HG03139 (cell line): ENCODE measurements around the gene NOSIP.
"Not testable (repeated sequence)": the region's sequence is repeated elsewhere in the genome, so short reads cannot be mapped to it uniquely, and the experiment has no call there.

Source experiments
- ATAC-seq: cut with Tn5 transposase; IDR thresholded peaks from one replicate; pipeline ENCODE4 v1.9.1; 2021; ENCODE audit not compliant: unreplicated experiment

Gene NOSIP

GRCh38 chr19:49580264-49581006 lies at the start of gene NOSIP:
Gene NOSIP, minus strand, starts transcription at chr19:49580556. Its CDS starts 19,865 bp downstream, at chr19:49560691.
- ATAC-seq: peak; percentile 88

- ATAC-seq: no peak
These were observed 49.3 kb upstream of the NOSIP start for GRCh38 chr19:49629659-49630058.

- no peak for ATAC-seq
These were observed 45.9 kb upstream of the NOSIP start for GRCh38 chr19:49626226-49626625.

GRCh38 chr19:49624967-49625910 lies 44.9 kb upstream of the NOSIP start:
- no peak for ATAC-seq

- ATAC-seq: not testable (repeated sequence)
These were observed 37.5 kb upstream of the NOSIP start for GRCh38 chr19:49617860-49618259.

GRCh38 chr19:49616945-49617344 lies 36.6 kb upstream of the NOSIP start:
- no peak for ATAC-seq

- no peak for ATAC-seq
These were observed 36.2 kb upstream of the NOSIP start for GRCh38 chr19:49616532-49616931.

GRCh38 chr19:49615861-49616260 lies 35.5 kb upstream of the NOSIP start:
- ATAC-seq: no peak

- no peak for ATAC-seq
These were observed 33.9 kb upstream of the NOSIP start for GRCh38 chr19:49614096-49614833.

GRCh38 chr19:49613374-49613773 lies 33.0 kb upstream of the NOSIP start:
- no peak for ATAC-seq

GRCh38 chr19:49609499-49610092 lies 29.2 kb upstream of the NOSIP start:
- no peak for ATAC-seq

GRCh38 chr19:49605605-49606004 lies 25.2 kb upstream of the NOSIP start:
- ATAC-seq: no peak

GRCh38 chr19:49602806-49603205 lies 22.4 kb upstream of the NOSIP start:
- no peak for ATAC-seq

GRCh38 chr19:49601482-49602038 lies 21.2 kb upstream of the NOSIP start:
- no peak for ATAC-seq

GRCh38 chr19:49599378-49600295 lies 19.3 kb upstream of the NOSIP start:
- ATAC-seq: no peak

- ATAC-seq: no peak
These were observed 17.3 kb upstream of the NOSIP start for GRCh38 chr19:49597703-49597974.

GRCh38 chr19:49596954-49597702 lies 16.8 kb upstream of the NOSIP start:
- no peak for ATAC-seq

GRCh38 chr19:49596407-49596806 lies 16.1 kb upstream of the NOSIP start:
- ATAC-seq: no peak

- ATAC-seq: no peak
These were observed 15.6 kb upstream of the NOSIP start for GRCh38 chr19:49595819-49596404.
